Measurements from ENCODE around the gene SLC25A44.

SLC25A44 gene

GRCh38 chr1:156249593-156249992 lies 55.7 kb downstream of the SLC25A44 start:
- H3K4me2 ChIP-seq (ENCODE audit: low read depth, low read length): no peak overlapping the region
- H3K4me1 ChIP-seq (ENCODE audit: low read length): peaks cover 7% of the 10 kb centered on the region; the same call in 1 of the 2 replicates
- peaks cover 25% of the 10 kb centered on the region for H3K36me3 ChIP-seq (replicated peaks; ENCODE audit: insufficient read depth, low read length)
- H3K27me3 ChIP-seq (replicated peaks; ENCODE audit: insufficient read depth, low read length): no peaks in the 10 kb centered on the region
- H3F3A ChIP-seq (ENCODE audit: insufficient read depth, low read length): peaks cover 20% of the 10 kb centered on the region
- no peak overlapping the region for H3K4me3 ChIP-seq (ENCODE audit: low read length)
- no peak overlapping the region for H2AFZ ChIP-seq (ENCODE audit: low read length)
- H3K27ac ChIP-seq (ENCODE audit: low read length): no peak overlapping the region
- H4K20me1 ChIP-seq (ENCODE audit: insufficient read depth, low read length): no peaks in the 10 kb centered on the region
- no peak for TF ChIP-seq CTCF (IDR thresholded peaks at IDR 0.05; ENCODE audit: low read length)
- H3K79me2 ChIP-seq (ENCODE audit: low read length): no peaks in the 10 kb centered on the region
- no peak for DNase-seq
- H3K9ac ChIP-seq (ENCODE audit: low read length): no peak overlapping the region
- no peaks in the 10 kb centered on the region for H3K9me3 ChIP-seq (replicated peaks; ENCODE audit: insufficient read depth, low read length)
- H3K9me2 ChIP-seq (replicated peaks; ENCODE audit: insufficient read depth, low read length): no peaks in the 10 kb centered on the region

GRCh38 chr1:156251527-156251926 lies 57.6 kb downstream of the SLC25A44 start:
- Histone ChIP-seq H2AFZ (ENCODE audit: low read length) (no peak overlapping the region), H3K27me3 (replicated peaks; ENCODE audit: insufficient read depth, low read length) (no peaks in the 10 kb centered on the region), H3K4me1 (ENCODE audit: low read length) (no peaks in the 10 kb centered on the region), H3K9me2 (replicated peaks; ENCODE audit: insufficient read depth, low read length) (no peaks in the 10 kb centered on the region), H3K4me2 (ENCODE audit: low read depth, low read length) (no peak overlapping the region), H3K4me3 (ENCODE audit: low read length) (no peak overlapping the region), H3K79me2 (ENCODE audit: low read length) (no peaks in the 10 kb centered on the region), H3K9ac (ENCODE audit: low read length) (no peak overlapping the region), H3K27ac (ENCODE audit: low read length) (no peak overlapping the region), H3K36me3 (replicated peaks; ENCODE audit: insufficient read depth, low read length) (peaks cover 25% of the 10 kb centered on the region), H4K20me1 (ENCODE audit: insufficient read depth, low read length) (no peaks in the 10 kb centered on the region), H3F3A (ENCODE audit: insufficient read depth, low read length) (peaks cover 16% of the 10 kb centered on the region), H3K9me3 (replicated peaks; ENCODE audit: insufficient read depth, low read length) (no peaks in the 10 kb centered on the region)
- no peak for DNase-seq
- TF ChIP-seq EZH2 (optimal IDR thresholded peaks at IDR 0.05; ENCODE audit: low read depth, low read length) (no peak), EZH2phosphoT487 (IDR thresholded peaks at IDR 0.05; ENCODE audit: low read length) (no peak), CTCF (IDR thresholded peaks at IDR 0.05; ENCODE audit: low read length) (no peak)

GRCh38 chr1:156253634-156254033 lies 59.7 kb downstream of the SLC25A44 start:
- H3K4me3 ChIP-seq (ENCODE audit: low read length): no peak overlapping the region
- peaks cover 6% of the 10 kb centered on the region; the same call in 1 of the 2 replicates for H3F3A ChIP-seq (ENCODE audit: insufficient read depth, low read length)
- no peak overlapping the region for H3K4me2 ChIP-seq (ENCODE audit: low read depth, low read length)
- H3K27me3 ChIP-seq (replicated peaks; ENCODE audit: insufficient read depth, low read length): no peaks in the 10 kb centered on the region
- peaks cover 29% of the 10 kb centered on the region for H3K36me3 ChIP-seq (replicated peaks; ENCODE audit: insufficient read depth, low read length)
- no peak overlapping the region for H3K27ac ChIP-seq (ENCODE audit: low read length)
- H3K4me1 ChIP-seq (ENCODE audit: low read length): no peaks in the 10 kb centered on the region
- H2AFZ ChIP-seq (ENCODE audit: low read length): no peak overlapping the region
- H3K9me3 ChIP-seq (replicated peaks; ENCODE audit: insufficient read depth, low read length): no peaks in the 10 kb centered on the region
- H3K79me2 ChIP-seq (ENCODE audit: low read length): no peaks in the 10 kb centered on the region
- TF ChIP-seq CTCF (IDR thresholded peaks at IDR 0.05; ENCODE audit: low read length): no peak
- no peak for TF ChIP-seq EZH2phosphoT487 (IDR thresholded peaks at IDR 0.05; ENCODE audit: low read length)
- TF ChIP-seq EZH2 (optimal IDR thresholded peaks at IDR 0.05; ENCODE audit: low read depth, low read length): no peak
- no peak for DNase-seq
- no peak overlapping the region for H3K9ac ChIP-seq (ENCODE audit: low read length)
- H3K9me2 ChIP-seq (replicated peaks; ENCODE audit: insufficient read depth, low read length): no peaks in the 10 kb centered on the region
- H4K20me1 ChIP-seq (ENCODE audit: insufficient read depth, low read length): no peaks in the 10 kb centered on the region
